DMS53 (cell line): Measurements from ENCODE around the gene ZSCAN26.

Source experiments
- DNase-seq: peaks from one replicate; lab custom pipeline; 2025; lab: John Stamatoyannopoulos, UW

The ZSCAN26 gene

GRCh38 chr6:28266962-28267694 lies at the start of gene ZSCAN26:
Gene ZSCAN26, plus strand, starts transcription at chr6:28267143. Its CDS starts 4,777 bp downstream, at chr6:28271920.
- DNase-seq, result peak; percentile 94

GRCh38 chr6:28217890-28218289 lies 49.1 kb upstream of the ZSCAN26 start:
- DNase-seq, result no peak

DNA sequence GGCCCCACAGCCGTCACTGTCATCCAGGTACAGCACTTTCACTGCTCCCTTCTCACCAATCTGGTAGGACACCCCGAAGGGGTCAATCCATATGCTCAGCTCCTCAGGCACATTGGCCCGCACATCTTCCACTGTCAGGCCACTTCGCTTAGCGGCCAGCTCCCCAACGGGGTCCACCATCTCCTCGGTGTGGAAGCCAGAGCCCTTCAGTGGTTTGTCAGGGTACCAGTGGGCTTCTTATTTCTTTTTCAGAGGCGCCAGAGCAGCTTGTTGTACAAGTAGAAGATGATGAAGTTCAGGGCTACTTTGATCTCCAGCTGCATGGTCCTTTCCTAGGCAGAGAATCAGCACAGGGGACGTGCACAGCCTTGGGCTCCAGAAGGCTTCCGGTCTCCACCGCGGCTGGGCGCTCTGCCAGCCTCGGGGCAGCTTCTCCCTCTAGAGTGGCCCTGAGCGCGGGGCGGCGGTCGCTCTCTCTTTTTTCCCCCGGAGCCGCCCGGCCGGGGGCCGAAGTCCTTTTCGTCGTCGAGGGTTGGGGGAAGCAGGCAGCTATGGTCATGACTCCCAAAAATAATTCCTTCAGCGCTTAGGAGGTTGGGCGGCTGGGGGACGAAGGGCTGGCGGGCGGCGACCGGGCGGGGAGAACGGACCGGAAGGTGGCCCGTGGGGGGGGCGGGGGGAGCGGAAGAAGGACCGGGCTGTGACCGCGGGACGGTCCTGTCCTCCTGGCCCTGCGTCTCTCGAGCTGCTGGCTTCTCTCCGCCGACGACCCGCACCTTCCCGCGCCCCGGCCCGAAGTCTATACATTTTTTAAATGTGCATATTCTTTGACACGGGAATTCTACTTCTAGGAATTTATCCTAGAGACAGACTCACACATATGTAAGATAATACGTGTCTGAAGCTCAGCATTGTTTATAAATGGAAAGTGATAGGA lies 48.4 kb upstream of the ZSCAN26 start:
- peak; percentile 91 for DNase-seq

DNA sequence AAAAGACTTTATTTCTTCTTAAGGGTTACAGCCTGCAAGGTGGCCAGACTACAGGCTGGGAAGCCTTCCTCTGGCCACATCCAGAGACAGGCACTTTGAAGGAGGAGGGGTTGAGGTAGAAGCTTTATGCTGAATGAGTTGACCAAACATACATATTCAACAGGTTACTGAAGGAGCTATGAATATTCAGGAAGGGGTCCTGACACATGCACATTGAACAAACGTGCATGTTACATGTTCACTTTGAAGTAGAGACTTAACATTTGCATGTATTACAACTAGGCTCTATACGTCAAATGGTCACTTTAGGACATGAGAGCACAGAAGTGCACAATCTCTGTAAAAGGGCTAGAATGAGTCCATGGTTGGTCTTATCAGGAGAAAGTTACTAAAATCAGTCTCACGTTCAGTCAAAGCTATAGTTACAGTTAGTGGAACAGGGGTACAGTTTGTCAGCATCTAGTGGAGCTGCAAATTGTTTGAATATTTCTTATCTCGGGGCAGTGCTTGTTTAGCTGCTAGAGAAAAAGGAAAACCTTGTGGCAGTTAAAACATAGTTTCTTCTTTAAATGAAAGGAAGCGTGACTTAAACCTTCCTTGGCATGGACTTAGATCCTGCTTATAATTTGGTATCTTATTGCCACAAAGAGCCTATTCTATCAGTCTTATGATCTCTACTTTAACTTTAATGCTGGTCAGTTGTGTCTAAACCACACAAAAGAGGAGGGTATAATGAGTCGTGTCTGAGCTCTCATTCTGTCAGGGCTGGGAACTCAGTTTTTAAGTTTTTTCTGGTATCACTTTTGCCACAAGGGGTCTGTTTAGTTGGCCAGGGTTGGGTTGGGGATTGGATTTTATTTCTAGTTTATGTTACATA lies 46.4 kb upstream of the ZSCAN26 start:
- no peak for DNase-seq

DNA sequence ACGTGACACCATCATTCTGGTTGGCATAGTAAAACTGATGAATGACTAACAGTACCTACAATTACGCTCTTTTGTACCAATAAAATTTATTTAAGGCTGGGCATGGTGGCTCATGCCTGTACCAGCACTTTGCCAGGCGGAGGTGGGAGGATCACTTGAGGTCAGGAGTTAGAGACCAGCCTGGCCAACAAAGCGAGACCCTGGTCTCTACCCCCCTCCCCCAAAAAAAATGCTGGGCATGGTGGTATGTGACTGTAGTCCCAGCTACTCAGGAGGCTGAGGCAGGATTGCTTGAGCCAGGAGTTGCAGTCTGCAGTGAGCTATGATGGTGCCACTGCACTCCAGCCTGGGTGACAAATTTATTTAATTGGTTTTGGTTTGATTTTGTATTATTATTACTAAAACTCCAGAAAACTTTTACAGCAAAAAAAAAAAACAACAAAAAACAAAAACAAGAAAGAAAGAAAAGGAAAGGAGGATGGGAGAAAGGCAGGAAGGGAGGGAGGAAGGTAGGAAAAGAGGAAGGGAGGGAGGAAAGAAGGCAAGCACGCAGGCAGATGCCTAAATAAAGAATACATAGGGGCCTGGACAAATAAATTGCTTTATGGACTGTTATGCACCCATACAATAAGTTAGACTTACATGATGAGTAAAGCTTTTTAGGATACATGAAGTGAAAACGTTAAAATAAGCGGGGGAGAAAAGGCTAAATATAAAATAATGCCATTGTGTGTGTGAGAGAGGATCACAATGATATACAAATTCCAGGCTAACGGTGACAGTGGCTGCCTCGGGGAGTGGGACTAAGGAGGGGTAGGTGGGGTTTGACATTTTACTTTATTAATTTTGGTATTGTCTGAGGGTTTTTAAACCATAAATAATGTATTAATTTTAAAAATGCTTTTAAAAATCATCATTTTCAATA lies 42.5 kb upstream of the ZSCAN26 start:
- DNase-seq, result no peak

DNA sequence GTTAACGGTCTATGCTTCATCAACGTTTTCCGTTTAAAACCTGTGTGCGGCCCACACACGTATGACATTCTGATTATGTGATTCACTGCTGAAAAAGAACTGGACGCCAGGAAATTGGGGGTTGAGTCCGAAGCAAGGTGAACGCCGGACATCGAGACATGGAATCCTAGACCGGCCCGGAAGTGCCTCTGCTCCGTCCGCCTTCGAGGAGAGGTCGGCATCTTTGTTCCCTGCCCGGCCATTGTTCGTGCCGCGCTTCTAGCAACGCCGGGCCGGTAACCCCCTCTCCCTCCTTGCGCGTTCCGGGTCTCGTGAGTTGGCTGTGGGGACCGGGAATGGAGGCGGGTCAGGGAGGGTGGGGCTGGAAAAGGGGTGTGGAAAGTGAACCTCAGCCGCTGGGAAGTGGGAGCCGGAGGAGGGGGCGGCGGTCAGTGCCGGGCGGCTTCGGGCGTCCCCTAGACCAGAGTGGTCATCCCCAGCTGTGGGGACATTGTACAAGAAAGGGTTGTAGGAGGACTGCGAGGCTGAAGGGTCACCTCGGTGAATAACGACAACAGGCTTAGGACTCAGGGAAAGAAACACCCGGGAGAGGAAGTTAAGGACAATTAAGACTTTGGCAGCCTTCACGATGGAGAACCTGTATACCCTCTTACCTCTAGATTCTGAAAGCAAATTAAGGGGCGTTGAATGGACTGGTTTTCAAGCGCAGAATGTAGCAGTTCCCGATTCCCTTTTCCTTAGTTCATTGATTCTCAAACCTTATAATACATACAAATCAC lies 41.7 kb upstream of the ZSCAN26 start, which contains the start of gene ZSCAN9:
Gene ZSCAN9, plus strand, starts transcription at position 220 of the 779 bp plus-strand sequence. CDS start 1,810 bp downstream, outside the sequence.
- DNase-seq, result peak; percentile 94

- no peak for DNase-seq
Measured at GRCh38 chr6:28226460-28226859, 40.5 kb upstream of the ZSCAN26 start.

DNA sequence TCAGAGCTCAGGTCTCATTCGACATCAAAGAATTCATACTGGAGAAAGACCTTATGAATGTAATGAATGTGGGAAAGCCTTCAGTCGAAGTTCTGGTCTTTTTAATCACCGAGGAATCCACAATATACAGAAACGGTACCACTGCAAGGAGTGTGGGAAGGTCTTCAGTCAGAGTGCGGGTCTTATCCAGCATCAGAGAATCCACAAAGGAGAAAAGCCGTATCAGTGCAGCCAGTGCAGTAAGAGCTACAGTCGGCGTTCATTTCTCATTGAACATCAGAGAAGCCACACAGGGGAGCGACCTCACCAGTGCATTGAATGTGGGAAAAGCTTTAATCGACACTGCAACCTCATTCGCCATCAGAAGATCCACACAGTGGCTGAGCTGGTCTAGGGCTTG lies 34.2 kb upstream of the ZSCAN26 start:
- DNase-seq, result no peak

DNA sequence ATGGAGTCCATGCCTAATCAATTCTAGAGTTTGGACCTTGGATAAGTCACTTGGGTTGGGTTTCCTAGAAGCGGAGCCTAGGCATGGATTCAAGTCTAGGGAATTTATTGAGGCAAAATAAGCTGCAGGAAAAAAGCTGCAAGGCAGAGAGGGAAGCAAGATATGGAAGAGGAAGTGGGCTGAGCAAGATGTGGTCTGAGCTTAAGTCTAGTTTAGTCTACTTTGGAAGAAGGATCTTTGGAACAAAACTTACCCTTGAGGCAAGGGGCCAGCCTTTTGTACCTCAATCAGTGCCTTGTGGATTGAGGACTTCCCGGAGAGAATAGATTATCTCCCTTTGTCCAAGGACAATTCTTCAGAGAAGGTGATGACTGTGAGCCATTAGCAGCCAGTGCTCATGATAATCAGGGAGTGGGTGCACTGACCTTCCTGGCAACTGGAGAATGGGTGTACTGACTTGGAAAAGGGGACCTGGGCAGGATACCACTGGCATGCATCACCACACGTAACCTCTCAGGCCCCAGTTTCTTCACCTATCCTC lies 31.0 kb upstream of the ZSCAN26 start:
- DNase-seq, result no peak

DNA sequence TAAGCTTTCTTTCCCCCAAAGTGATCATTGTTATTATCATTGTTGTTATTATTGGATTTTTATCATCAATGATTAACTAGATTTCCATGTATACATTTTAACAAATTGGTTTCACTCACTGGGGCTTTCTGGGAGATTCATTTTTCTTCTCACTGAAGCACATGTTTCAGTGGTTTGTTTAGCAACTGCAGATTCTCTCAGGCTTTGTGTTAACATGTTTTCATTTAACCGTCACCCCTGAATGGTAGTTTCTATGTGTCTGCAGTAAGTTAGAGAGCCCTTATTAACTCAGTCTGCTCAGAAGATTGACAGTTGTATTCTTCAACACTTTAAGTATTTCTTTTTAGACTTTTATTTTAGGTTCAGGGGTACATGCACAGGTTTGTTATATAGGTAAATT lies 27.3 kb upstream of the ZSCAN26 start:
- DNase-seq, result no peak

DNA sequence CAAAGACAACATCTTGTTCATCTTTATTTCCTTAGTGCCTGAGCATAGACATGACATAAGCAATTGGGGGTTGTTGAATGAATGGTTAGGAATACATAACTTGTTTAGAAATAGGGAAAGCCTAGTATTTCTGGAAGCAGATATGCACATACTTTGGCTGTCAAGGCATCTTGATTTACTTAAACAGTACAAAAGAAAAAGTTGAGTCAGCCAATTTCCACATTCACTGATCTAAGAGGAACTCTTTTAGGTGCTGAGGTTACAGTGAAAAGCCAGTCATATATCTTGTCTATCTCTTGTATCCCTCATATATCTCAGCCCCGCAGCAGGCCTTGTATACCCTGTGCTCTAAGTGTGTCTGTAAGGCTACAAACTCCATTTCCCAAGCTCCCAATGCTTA lies 26.5 kb upstream of the ZSCAN26 start:
- no peak for DNase-seq

DNA sequence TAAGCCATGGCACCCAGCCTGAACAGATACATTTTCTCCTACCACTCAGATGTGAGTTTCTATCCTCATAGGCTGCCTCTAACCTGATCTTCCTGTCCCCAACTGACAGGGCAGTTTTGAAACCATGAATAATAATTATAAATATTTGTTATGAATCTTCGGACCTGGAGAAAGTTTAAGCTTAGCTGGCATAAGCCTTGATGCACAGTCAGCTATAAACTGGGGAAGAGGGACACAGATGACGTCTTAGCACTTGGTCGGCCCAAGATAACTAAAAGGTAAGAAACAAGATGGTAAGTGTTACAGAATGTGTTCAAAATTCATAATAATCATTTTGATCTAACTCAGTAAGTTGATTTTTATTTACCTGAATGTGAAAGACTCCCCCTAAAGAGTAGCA lies 23.0 kb upstream of the ZSCAN26 start:
- no peak for DNase-seq

DNA sequence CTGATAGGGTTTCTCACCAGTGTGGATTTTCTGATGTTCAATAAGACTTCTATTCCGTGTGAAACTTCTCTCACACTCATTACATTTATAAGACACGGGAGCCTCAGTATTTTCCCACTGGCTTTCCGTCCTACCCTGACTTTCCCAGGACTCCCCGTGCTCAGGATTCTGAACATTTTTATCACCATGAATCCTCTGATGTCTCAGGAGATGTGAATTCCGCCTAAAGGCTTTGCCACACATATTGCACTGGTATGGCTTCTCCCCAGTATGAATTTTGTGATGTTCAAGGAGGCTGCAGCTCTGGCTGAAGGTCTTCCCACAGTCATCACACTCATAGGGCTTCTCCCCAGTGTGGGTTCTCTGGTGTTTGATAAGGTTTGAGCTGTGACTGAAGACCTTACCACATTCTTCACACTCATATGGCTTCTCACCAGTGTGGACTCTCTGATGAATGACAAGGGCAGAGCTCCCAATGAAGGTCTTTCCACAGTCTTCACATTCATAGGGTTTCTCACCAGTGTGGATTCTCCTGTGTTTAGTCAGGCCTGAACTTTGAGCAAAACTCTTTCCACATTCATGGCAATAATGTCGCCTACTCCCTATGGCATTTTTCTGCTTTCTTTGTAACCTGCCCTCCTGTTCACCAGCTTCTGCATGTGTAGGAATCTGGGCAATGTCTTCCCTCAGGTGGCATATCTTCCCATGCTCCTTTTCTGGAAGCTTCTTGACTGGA lies 21.6 kb upstream of the ZSCAN26 start:
- no peak for DNase-seq

DNA sequence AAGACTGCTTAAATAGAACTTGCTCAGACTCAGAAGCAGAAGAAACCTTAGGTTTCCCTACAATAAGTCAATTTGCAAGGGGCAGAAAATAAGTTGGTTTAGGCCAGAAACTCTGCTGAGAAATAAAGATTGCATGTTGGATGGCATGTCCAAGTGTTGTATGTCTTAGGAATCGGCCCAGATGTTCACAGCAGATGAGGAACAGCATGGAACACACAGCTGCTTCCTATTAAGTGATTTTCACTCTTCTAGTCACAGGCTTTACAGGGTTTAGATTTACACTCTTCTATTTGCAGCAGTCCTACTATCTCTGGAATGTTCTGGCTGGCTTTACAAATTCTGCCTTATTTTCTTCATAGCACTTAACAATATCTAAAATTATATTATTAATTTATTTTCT lies 18.0 kb upstream of the ZSCAN26 start:
- no peak for DNase-seq

DNA sequence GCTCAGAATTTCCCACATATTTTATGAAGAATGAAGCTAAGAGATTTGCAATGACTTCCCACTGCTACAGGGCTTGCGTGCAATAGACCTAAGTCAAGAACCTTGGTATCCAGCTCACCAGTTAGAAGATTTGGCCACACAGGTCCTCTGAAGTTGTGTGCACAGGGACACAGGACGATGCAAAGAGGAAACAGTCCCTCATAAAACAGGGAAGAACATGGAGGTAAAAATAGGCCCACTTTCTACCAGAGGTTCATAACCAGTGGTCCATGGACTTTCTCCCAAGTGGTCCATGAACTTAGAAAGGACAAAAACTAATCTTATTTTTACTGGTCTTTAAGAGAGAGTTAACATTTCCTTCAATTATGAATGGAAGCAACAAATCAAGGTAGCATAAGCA lies 16.2 kb upstream of the ZSCAN26 start:
- DNase-seq, result no peak

- DNase-seq, result peak; percentile 63
Measured at GRCh38 chr6:28251661-28252008, 15.3 kb upstream of the ZSCAN26 start.

DNA sequence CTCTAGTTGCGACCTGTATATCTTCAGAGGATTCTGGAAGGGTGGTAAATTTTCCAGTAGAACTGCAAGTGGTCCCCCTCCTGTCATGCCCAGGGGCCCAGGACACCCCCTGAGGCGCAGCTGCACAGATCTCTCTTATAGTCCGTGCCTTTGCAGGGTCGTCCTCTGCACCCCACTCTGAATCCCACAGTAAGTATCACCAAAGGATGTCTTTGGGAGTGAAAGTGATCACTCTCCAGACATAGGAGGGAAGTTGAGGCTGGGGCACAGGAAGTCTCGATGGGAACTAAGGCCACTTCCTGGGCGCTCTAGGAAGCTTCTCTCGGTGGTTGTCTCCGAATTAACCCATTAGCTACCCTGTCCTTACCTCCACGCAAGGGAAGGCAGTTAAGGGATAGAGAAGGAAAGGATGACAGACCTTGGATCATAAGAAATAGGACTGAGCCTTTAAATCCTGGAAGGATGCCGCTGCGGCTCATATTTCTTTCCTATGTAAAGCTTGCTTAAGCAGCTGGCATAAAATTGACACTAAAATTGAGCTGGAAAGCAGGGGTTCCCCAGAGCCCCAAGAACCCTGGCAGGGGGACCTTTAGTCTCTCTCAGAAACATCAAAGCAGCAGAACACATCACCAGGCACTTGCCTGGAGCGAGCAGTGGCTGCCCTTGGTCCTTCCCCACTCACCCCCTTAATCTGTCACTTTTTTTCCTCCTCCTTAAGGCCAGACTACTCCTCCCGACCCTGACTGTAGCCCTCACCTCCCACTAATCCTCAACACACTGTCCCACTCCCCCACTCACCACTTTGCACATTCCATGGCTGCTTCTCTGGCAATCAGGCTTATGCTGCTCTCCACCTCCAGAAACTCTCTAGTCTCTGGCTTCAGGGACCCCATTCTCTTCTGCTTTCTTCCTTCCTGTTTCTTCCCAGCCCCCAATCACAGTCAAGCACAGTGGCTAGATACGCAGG lies 14.7 kb upstream of the ZSCAN26 start, which contains the start of gene ZKSCAN4:
Gene ZKSCAN4, minus strand, starts transcription at position 261 of the 967 bp plus-strand sequence. CDS start 289 bp downstream, outside the sequence.
- peak; percentile 96 for DNase-seq

- peak; percentile 9 for DNase-seq
Measured at GRCh38 chr6:28254121-28254519, 12.8 kb upstream of the ZSCAN26 start.
